Forelimb muscle (tissue), 1 donor: ENCODE results near the gene TOPORS. TPM values are rescaled to one million over a fixed set of nuclear protein-coding genes. Genes with fewer than 3 reads are reported as not detected.
"Not testable (repeated sequence)": the region's sequence is repeated elsewhere in the genome, so short reads cannot be mapped to it uniquely, and the experiment has no call there.

Experiments
- DNase-seq: peaks from one replicate; pipeline ENCODE4 v3.0.0-alpha.2; 2013; ENCODE audit warnings: low read depth
- polyA plus RNA-seq: library from polyadenylated mRNA; unstranded; fragments of 120-200 nt; gene quantifications from one replicate; pipeline ENCODE4 v1.2.1, GENCODE V29; 2013; ENCODE audit not compliant: insufficient read length

Gene TOPORS
- polyA plus RNA-seq, 1 donor: 17.4 TPM

DNA sequence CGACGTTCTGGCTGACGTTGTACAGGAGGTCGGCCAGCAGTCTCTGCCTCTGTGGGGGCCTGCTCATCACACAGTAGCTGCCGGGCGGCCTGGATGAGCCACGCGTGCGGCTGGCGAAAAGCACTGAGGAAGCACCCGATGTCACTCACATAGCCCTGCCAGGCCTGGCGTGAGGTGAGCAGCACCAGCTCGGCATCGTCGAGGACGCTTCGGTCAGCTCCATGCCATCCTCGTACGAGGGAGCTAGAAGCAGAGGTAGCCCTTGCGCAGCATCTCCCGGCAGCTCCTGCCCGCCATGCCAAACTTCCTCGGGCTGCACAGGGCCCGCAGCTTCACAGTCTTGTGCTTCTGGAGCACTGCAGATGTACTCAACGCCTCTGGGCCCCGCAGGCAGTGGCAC, 14.4 kb upstream of the TOPORS start:
- DNase-seq: no peak

DNA sequence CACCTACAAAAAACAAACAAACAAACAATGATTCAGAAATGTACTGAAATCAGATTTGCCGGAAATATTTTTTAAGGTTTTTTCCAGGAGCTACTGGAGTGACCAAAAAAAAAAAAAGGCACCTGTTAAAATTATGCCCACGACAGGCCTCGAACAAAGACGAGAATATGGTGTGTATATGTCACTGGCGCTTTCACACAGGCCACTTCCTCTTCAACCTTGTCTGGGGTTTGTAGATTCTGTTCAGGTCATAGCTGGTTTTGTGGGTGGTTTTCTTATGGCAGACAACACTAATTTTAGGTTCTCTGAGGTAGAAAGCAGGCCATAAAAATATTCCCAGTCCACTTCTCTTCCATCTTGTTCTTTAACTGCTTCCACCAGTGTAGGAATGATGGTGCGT, 13.6 kb upstream of the TOPORS start:
- DNase-seq: no peak

DNA sequence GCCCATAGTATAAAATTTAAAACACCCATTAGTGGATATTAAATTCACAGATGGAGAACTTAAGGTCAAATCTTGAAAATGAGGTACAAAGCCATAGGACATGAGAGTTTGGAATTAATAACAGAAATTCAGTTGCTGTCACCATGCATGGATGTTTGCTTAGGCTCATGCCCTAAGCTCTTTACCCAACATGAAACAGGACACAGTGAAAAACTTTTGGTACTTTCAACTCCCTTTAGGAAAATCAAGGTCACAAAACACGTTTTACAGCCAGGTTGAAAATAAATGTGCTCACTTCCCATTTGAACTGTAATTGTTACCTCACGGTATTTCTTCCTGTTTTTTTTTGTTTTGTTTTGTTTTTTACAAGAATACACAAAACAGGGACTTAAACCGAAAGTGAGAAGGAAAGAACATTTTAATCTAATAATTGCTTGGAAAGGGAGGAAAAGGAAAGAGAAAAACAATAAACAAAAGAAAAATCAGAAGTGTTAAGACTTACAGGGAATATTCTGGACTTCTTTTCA, 6.1 kb upstream of the TOPORS start:
- no peak for DNase-seq

DNA sequence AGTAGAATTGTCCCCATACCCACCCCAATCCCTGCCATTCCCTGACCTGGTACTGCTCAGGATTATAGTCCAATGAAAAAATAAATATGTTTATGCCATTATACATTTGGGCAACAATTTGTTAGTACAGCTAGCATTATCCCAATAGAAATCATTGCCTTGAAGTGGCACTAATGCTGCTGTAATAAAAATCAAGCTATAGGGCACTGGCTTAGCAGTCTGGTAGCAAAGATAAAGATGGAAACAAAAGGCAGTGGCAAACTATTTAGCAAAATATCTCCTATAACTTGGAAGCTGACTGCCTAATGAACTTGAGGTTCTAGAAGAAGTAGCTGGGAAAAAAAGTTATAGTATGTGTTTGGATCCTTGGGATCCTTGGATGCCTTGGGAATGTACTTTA, 2.2 kb upstream of the TOPORS start:
- no peak for DNase-seq

DNA sequence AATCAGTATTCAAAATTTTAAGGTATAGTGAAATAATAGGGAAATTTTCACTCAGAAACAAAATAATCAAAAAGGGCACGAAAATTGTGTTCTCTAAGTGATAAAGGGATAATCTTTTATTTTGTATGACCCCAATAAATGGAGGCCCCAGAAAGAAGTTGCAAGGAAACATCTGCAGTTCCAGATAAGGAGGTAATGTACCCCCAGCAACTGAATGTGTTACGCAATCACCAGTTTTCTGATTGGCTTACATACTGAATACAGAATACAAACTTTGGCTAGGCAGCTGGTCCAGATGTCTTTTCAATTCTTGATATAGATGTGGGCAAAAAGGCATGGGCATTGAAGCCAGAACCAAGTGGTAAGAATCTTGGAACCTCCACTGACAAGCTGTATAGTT, 1.7 kb upstream of the TOPORS start:
- no peak for DNase-seq

DNA sequence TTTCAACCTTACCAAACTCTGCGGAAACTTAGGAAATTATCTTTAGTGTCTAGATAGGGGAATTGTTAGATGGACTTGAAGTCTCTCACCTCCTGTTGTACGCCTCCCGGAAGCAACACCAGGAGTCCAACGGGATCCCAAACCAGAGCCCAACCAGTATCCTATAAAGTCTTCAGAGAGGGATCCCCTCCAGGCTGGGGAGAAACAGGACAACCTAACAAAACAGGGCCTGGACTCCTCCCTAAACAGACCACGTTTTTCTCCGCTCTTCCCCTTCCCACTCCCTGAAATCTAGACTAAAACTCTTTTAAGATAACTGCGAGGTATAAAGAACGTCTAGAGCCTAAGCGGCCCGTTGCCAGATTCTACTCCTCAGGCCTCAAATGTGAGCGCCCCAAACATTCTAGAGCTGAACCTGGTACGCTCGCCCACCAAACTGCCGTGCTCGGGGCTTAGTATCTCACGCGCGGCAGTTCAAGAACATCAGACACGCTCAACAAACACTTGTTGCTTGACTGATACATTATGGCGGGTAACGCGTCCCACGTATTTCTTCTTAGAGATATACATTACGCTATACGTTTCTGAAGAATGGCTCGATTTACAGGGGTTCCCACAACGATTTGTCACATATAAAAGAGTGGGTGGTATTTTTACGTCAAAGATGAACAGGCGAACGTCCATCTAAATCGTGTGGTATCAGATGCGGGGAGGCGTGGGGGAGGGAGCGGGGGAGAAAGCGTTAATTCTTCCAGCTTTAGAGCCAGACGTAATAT, 922 bp downstream of the TOPORS start:
- no peak for DNase-seq

DNA sequence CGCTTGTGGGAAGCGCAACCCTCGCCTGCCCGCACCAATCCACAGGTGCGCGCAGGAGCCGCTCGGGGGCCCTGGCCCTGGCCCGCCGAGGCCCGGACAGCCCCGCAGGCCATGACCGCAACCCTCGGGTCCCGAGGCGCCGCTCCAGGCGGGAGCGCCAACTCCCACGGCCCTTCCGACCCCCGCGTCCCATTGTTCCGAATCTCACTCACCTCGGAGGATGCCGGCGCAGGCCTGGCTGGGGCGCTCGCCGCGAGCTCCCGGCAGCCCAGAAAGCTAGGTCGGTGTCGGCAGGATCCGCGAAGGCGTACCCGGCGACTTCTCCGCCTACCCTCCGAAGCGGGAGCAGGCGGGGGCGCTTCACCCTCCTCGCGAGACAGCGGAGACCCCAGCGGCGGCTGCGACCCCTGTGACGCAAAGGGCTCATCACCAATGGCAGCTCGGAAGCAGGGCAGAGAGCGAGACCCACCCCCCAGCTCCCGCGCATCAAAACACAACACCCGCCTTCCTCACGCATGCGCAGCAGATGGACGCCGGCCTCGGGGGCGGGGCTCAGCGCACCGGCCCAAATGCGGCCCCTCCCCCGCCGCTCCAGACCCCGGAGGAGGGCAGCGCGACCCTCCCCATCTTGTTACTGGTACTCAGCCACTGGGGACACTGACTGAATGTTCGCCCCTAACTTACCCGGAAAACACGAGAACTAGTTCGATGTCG, 1.7 kb downstream of the TOPORS start:
- peak; percentile 72 for DNase-seq

DNA sequence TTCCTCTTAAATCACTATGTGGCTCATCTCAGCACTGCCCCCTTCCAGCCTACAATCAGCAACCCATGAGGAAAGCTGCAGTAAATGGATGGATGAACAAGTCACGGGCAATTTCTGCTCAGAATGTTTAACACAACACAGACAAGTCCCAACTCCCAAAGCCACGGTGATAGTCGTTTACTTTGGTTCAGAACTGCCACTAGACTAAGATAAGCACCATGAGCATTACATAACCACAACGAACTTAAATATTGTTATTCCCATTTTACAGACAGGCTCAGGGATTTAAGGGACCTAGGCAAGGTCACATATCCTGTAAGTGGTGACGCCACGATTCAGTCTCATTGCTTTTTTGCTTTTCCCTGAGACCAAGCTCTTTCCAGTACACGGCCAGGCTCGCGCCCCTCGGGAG, 2.2 kb downstream of the TOPORS start:
- no peak for DNase-seq

DNA sequence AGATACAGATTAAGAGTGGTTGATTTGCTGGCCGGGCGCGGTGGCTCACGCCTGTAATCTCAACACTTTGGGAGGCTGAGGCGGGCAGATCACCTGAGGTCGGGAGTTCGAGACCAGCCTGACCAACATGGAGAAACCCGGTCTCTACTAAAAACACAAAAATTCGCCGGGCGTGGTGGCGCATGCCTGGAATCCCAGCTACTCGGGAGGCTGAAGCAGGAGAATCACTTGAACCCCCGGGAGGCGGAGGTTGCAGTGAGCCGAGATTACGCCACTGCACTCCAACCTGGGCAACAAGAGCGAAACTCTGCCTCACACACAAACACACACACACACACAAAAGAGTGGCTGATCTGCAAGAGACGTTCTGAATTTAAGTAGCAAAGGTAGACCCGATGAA, 4.2 kb downstream of the TOPORS start:
- DNase-seq: not testable (repeated sequence)

DNA sequence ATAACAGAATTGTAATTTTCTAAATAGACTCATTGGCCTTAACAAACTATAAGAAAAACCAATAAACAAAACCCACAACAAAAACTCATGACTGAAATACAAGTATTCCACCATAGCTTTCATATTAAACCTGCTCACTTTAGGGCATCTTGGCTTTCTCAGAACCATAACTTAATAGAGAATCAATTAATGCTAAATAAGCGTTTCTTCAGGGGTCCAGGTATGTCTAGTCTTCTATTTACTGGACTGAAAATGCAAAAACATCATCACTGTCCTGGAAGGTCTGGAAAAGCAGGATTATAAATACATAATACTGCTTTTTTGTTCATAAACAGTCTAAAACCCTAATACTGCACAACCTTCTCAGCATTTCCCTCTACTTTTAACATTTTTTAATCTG, 6.5 kb downstream of the TOPORS start:
- DNase-seq: no peak

DNA sequence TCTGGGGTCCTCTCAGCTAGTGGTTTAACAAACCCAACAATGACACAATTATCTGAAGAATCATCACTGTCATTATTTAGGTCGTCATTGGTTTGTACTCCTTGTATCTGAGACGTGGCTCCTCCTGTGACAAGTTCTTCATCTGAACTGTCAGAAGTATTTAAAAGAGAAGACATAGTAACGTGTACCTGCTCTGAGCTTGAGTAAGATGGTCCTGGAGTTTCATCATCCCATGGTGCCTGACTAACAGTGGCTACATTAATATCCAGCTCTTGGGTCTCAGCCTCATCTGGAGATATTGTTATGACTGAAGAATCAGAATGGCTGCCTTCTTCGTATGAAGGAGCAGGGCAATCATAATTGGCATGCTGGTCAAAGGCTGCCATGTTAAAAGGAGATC, 9.3 kb downstream of the TOPORS start:
- DNase-seq: no peak

DNA sequence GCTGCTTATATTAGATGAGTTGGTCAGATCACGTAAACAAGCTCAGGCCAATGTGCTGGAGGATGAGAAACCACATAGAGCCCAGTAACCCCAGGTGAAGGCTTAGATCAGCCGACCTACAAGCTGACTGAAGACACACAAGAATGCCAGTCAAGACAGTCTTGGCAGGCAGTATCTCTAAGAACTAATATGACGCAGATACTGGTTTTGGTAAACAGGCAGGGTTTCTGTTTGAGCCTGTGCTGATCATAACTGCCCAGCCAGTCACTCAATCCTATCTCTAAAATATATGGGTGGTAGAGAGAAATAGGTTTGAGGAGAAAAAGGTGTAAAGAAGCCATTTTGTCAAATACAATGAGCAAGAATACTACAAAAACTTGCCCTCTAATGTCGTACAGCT, 18.6 kb downstream of the TOPORS start:
- no peak for DNase-seq

DNA sequence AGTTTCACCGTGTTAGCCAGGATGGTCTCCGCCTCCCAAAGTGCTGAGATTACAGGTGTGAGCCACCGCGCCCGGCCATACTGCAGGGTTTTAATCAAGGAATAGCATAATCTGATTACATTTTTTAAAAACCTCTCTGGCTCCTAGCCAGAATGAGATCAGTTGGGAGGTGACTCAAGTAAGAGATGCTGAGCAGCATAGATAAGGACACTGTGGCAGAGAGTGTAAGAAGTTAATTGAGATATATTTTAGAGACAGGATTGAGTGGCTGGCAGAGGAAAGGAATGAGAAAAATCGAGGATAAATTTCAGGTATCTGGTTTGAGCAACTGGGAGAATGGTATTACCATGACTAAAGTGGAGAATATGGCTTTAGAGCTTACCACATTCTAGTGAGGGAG, 19.1 kb downstream of the TOPORS start:
- DNase-seq: no peak

DNA sequence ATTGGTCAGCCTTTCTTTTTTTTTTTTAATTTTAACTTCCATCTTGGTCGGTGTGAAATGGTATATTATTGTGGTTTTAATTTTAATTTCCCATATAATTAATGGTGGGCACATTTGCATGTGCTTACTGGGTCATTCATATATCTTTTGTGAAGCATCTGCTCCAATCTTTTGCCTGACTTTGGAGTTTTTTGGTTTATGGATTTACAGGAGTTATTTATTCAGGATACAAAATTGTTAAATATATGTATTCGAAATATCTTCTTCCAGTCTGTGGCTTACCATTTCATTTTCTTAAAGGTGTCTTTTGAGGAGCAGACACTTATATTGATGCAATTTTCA, 25.7 kb downstream of the TOPORS start:
- DNase-seq: no peak

DNA sequence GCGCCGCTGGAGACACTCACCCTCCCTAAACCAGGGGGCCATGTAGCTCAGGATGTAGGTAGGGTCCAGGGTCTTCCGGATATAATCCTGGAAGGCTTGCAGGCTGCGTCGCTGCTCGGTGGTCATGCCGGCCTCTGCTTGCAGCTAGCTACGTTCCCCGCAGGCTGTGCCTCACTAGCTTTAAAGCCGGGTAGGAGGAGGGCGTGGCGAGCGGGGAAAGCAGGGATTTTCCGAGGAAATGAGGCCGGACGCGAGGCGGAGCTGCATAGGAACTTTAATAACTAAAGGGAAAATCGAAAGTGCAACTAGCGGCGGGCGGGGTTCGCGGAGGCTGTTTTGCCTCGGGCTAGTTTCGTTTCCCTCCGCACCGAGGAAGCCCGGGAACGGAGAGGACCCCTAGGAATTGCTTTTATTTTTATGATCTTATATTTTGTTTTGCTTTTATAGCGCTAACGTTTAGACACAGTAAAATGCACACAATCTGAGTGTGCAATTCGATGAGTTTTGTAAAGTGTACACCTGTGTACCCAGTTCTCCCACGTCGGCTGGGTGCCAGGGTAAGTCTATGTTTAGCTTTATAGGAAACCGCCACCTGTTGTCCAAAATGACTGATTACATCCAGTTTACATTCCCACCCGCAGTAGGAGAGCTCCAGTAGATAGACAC, 26.2 kb downstream of the TOPORS start, which contains the start of gene RIGI:
RIGI (minus strand) TSS at position 156 of the 666 bp plus-strand sequence; CDS start at position 126, 30 bp downstream.
- DNase-seq: peak; percentile 82

DNA sequence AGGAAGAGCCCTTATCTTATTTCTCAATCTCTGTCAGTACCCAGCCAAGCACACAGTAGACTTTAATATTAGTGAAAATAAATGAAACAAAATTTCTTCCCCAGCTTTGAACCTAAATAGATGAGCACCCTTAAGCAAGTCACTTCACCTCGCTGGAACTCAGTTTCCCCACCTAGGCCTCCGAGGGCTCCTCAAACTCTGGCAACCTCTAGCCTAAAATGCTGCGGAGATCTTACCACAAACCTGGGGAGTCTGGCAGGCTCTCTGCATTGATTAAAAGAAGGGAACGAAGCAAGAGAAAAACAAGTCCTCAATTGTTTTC, 26.7 kb downstream of the TOPORS start:
- DNase-seq: no peak

DNA sequence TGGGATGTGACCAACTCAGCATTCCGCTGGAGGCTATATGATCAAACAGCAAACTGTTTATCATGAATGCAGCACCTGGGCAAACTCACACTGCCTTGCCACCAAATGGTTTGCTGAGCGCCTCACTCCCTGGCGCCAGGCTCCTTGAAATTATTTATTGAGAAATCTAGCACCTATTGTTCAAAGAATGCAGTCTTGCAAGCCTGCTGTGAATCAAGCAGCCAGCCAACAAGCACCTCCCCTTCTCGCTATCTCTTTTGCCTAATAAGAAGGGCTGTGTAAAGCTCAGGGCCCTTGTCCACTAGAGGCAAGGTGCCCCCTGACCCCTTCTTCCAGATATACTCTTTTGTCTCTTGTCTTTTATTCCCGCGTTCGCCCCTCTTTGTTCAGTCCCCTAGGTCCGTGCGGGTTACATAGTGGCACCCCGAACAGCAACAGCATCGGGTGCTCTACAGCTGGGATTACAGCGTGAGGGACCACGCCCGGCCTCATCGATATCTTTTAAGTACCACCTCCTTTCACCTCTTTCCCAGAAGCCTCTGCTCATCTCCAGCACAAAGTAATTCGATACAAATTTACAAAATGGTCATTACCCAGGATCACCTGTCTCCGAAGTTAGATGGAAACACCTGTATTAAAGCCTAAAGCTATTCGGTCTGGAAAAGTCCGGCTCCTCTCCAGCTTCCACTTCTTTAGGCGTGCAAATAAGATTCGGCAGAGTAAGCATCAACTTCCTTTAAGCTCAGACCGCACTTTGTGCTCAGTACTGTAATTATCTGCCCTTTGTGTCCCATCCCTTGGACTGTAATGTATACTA, 27.3 kb downstream of the TOPORS start:
- no peak for DNase-seq

DNA sequence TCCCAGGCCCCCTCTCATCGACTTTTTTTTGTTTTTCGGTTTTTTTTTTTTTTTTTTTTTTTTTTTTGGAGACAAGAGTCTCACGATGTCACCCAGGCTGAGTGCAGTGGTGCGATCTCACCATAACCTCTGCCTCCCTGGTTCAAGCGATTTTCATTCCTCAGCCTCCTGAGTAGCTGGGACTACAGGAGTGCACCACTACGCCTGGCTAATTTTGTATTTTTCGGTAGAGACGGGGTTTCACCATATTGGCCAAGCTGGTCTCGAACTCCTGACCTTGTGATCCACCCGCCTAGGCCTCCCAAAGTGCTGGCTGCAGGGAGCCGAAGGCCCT, 27.9 kb downstream of the TOPORS start:
- not testable (repeated sequence) for DNase-seq

DNA sequence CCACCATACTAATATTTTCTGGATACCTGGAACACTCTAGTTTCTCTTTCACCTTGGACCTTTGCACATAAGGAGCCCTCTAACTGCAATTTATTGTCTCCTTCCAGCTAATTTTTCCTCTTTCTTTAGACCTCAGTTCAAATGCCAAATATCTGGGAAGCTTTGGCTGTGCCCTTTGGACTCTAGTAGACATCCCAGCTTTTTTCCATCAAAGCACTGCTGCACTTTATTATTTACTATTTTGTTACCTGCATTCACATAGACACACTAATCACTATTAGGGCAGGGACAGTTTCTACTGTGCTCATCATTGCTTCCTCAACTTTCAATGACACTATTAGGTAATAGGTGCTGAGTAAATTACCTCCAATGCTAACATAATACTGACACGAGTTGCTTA, 28.5 kb downstream of the TOPORS start:
- no peak for DNase-seq

DNA sequence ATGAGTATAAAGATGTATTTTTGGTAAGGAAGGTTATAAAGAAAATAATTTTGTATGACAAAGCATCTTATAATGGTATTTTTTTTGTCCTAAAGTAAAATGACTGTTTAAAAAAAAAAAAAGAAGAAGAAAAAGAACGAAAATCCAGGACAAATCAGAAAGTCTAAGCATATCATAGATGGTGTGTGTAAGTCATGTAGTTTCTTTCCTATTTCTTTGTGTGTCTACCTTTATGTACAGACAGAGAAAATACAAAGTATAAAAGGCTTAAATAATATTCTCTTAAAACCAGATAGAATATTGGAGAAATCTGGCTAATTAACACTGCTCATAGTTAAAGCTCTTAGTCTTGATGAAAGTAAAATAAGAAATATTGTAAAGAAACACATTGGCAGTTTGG, 34.1 kb downstream of the TOPORS start:
- no peak for DNase-seq

DNA sequence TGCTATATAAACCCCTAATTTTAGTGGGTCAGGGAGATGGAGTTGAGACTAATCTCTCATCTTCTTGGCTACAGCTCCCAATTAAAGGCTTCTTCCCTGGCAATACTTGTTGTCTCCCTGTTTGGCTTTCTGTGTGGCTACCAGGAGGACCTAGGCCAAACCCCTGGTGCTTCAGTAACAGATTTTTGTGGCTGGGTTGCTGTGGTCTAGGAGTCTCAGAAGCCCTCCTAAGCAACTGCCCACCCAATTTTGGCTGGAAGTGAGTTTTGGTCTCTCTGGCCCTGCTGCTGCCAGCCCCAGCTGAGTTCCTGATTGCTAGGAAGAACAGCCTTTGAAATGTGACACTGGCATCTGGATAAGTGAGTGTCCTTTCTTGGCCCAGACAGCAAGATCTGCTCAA, 36.1 kb downstream of the TOPORS start:
- DNase-seq: no peak

DNA sequence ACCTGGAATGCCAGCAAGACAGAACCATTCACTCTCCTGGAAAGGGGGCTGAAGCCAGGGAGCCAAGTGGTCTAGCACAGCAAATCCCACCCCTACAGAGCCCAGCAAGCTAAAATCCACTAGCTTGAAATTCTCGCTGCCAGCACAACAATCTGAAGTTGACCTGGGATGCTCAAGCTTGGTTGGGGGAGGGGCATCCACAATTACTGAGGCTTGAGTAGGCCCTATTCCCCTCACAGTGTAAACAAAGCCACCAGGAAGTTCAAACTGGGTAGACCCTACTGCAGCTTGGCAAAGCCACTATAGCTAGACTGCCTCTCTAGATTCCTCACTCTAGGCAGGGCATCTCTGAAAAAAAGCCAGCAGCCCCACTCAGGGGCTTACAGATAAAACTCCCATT, 43.7 kb downstream of the TOPORS start:
- no peak for DNase-seq
